Cardiac fibroblast (primary cell): ENCODE results near the gene CD4.

ENCODE experiments used
- DNase-seq, 2 donors: peaks; one replicate each; pipeline versions ENCODE4 v3.0.0 to v3.0.0-alpha.2; 2010; ENCODE audit warnings: low read depth in 2 of 2
- H3K4me3 ChIP-seq, 2 donors: replicated peaks in 1 of 2; 1 replicate in 1 of 2; 2 replicates in 1 of 2; pipeline ENCODE4 v1.5.1; 2011; ENCODE audit warnings: low read depth in 2 of 2, low read length in 2 of 2, mild to moderate bottlenecking in 2 of 2, moderate library complexity in 1 of 2
- TF ChIP-seq, protein P1 (sequence below): IDR thresholded peaks from one replicate; pipeline ENCODE4 v1.5.1; 2011; ENCODE audit warnings: low read depth, mild to moderate bottlenecking, low read length, inconsistent platforms

CD4 gene

DNA sequence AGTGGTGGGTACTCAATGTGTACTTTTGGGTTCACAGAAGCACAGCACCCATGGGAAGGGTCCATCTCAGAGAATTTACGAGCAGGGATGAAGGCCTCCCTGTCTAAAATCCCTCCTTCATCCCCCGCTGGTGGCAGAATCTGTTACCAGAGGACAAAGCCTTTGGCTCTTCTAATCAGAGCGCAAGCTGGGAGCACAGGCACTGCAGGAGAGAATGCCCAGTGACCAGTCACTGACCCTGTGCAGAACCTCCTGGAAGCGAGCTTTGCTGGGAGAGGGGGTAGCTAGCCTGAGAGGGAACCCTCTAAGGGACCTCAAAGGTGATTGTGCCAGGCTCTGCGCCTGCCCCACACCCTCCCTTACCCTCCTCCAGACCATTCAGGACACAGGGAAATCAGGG is 30.8 kb downstream of the CD4 start:
- H3K4me3 ChIP-seq = no peak overlapping the region
- TF ChIP-seq, protein P1, sequence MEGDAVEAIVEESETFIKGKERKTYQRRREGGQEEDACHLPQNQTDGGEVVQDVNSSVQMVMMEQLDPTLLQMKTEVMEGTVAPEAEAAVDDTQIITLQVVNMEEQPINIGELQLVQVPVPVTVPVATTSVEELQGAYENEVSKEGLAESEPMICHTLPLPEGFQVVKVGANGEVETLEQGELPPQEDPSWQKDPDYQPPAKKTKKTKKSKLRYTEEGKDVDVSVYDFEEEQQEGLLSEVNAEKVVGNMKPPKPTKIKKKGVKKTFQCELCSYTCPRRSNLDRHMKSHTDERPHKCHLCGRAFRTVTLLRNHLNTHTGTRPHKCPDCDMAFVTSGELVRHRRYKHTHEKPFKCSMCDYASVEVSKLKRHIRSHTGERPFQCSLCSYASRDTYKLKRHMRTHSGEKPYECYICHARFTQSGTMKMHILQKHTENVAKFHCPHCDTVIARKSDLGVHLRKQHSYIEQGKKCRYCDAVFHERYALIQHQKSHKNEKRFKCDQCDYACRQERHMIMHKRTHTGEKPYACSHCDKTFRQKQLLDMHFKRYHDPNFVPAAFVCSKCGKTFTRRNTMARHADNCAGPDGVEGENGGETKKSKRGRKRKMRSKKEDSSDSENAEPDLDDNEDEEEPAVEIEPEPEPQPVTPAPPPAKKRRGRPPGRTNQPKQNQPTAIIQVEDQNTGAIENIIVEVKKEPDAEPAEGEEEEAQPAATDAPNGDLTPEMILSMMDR = no peak
- no peak for DNase-seq

DNA sequence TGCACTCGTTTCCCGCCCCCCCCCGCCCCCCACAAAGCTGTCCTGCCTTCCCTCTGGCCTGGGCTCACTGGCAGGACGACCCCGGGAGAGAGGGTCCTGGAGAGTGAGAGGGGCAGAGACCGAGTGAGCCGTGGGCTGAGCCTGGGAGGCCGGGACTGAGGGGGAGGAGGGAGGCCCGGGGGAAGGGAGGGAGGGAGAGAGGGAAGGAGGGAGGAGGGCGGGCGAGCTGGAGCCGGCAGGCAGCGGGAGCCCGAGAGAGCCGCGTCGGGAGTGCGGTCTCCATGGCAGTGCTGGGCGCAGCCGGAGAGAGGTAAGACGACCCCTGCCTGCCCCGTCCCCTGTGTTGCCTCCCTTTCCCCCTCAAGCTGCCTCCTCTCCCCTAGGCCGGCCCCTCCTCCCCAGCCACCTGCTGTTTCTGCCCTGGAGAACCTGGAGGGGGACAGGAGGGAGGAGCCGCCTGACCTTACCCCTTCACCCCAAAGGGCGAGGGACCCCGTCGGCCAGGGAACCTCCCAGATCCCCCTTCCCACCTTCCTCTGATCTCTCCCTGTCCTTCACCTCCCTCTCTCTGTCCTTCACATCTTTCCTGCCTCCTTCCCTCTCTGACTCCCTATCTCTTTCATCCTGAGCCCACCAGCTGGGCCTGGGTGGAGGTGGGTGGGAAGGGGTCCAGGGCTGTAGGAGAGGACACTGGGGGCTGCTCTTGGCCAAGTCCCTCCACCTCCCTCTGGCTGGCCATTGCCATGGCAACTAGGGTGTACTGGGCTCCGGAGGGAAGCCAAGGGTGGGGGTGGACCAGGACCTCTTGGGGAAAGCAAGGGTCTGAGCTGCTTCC is 32.5 kb downstream of the CD4 start, which contains the start of gene GPR162:
TSS of gene GPR162 (plus strand) at position 231 of the 835 bp plus-strand sequence. CDS start 2,078 bp downstream, outside the sequence.
- peak within 1 kb of the TSS; percentile 48 to 61 for H3K4me3 ChIP-seq
- TF ChIP-seq, protein P1 = no peak
- peak; percentile 35 to 72 for DNase-seq

DNA sequence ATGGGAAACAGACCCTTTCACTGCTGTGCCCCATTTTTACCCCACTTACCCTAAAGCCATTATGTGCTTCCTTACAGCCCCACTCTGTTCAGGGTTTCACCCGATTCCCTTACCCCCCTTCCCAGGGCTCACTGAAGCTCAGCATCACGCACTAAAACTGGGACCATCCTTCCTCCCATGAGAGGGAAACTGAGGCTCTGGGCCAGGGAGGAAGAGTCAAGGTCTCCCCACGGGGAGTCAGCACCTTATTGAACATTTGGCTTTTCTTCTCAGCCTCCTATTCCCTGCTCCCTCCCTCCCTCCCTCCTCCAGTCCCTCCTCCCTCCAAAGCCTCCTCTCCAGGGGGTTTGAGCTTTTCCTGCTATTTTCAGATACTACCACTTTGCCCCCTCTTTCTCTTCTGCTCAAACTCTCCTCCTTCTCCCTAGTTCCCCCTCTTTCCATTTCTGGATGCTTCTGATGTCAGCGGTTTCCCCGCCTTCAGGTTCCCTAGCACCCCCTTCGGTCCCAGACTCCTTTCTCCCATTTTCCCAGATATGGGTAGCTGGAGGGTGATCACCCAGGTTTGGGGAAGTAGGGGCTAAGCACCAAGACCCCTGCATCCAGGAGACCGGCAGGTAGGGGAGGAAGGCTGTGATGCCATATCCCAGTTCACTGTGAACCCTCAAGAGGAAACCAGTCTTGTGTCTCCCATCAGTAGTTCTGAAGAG is 33.3 kb downstream of the CD4 start:
- no peak for DNase-seq
- H3K4me3 ChIP-seq = peak overlapping the region; percentile 48 to 61
- TF ChIP-seq, protein P1 = no peak

DNA sequence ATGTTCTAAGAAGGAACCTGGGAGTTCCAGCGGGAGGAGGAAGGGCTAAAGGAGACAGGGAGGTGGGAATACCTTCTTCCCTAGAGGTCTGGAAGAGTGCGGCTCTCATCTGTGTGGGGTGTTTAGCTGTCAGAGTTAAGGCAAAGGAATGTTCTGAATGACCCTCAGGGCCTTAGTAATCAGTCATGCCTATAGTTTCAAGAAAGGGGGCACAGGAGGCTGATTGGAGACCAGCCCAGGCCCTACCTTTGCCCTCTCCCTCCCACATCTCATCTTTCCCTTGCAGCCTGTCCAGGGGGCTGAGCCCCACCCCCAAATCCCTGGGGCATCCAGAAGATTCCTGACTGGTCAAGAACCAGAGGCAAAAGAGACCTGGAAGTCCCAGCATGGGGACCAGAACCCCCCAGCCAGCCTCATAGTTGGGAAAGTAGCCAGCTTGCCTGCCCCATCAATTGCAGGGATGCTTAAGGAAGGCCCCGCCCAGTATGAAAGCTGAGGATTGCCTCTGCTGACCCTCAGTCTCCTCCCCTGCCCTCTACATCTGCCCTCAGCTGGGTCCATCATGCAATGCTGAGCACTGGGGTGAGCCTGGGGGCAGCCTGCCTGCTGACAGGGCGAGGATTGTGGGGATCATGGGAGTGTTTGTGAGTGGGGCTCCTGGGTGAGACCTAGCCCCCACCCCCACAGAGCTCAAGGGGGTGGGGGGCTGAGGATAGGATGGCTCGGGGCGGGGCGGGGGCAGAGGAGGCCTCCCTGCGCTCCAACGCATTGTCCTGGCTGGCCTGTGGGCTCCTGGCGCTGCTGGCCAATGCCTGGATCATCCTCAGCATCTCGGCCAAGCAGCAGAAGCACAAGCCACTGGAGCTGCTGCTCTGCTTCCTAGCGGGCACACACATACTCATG is 34.1 kb downstream of the CD4 start:
- H3K4me3 ChIP-seq = no peak overlapping the region
- DNase-seq = no peak
- TF ChIP-seq, protein P1 = no peak

DNA sequence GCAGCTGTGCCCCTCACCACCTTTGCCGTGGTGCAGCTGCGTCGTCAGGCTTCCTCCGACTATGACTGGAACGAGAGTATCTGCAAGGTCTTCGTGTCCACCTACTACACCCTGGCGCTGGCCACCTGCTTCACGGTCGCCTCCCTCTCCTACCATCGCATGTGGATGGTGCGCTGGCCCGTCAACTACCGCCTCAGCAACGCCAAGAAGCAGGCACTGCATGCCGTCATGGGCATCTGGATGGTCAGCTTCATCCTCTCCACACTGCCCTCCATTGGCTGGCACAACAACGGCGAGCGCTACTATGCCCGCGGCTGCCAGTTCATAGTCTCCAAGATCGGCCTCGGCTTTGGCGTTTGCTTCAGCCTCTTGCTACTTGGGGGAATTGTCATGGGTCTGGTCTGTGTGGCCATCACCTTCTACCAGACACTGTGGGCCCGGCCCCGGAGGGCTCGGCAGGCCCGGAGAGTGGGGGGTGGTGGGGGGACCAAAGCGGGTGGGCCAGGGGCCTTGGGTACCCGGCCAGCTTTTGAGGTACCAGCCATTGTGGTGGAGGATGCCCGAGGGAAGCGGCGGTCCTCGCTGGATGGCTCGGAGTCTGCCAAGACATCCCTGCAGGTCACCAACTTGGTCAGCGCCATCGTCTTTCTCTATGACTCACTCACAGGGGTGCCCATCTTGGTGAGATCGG is 34.9 kb downstream of the CD4 start:
- TF ChIP-seq, protein P1 = no peak
- no peak for DNase-seq
- no peak overlapping the region for H3K4me3 ChIP-seq

DNA sequence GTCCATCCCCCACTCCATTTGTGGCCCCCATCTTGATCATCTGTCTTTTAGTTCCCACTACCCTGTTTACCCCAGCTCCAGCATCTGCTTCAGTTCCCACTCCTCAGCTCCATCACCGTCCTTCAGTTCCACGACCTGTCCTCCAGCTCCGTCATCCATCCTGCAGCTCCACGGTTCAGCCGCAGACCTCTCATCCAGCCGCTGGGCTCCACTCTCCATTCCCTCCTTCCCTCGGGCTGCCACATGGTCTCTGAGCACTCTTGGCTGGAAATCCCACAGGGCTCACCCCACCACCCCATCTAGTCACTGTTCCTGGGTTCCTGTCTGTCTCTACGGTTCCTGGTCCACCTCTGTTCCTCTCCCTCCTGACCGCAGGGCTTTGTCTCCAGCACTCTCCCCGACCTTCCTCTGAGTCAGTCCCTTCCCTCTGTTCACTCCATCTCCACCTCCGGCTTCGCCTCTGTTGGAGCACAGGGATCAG is 35.6 kb downstream of the CD4 start:
- TF ChIP-seq, protein P1 = no peak
- DNase-seq = peak; percentile 22 to 60
- peak overlapping the region in 1 of 2 donors; percentile 46 for H3K4me3 ChIP-seq
